ENCODE measurements around the gene TMEM132D.

- TF ChIP-seq TAF1 (IDR thresholded peaks at IDR 0.05; ENCODE audit: low read depth): no peak
- TF ChIP-seq CTCF (IDR thresholded peaks at IDR 0.05; ENCODE audit: poor library complexity, severe bottlenecking): no peak
- no peak for TF ChIP-seq EP300 (conservative IDR thresholded peaks at IDR 0.05; ENCODE audit: poor library complexity, severe bottlenecking)
- no peak for TF ChIP-seq MXI1 (conservative IDR thresholded peaks at IDR 0.05; ENCODE audit: poor library complexity, severe bottlenecking)
- no peak for TF ChIP-seq POLR2AphosphoS5 (IDR thresholded peaks at IDR 0.05)
- no peak for TF ChIP-seq RAD21 (conservative IDR thresholded peaks at IDR 0.05)
- TF ChIP-seq, protein P1, sequence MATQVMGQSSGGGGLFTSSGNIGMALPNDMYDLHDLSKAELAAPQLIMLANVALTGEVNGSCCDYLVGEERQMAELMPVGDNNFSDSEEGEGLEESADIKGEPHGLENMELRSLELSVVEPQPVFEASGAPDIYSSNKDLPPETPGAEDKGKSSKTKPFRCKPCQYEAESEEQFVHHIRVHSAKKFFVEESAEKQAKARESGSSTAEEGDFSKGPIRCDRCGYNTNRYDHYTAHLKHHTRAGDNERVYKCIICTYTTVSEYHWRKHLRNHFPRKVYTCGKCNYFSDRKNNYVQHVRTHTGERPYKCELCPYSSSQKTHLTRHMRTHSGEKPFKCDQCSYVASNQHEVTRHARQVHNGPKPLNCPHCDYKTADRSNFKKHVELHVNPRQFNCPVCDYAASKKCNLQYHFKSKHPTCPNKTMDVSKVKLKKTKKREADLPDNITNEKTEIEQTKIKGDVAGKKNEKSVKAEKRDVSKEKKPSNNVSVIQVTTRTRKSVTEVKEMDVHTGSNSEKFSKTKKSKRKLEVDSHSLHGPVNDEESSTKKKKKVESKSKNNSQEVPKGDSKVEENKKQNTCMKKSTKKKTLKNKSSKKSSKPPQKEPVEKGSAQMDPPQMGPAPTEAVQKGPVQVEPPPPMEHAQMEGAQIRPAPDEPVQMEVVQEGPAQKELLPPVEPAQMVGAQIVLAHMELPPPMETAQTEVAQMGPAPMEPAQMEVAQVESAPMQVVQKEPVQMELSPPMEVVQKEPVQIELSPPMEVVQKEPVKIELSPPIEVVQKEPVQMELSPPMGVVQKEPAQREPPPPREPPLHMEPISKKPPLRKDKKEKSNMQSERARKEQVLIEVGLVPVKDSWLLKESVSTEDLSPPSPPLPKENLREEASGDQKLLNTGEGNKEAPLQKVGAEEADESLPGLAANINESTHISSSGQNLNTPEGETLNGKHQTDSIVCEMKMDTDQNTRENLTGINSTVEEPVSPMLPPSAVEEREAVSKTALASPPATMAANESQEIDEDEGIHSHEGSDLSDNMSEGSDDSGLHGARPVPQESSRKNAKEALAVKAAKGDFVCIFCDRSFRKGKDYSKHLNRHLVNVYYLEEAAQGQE (IDR thresholded peaks at IDR 0.05; ENCODE audit: borderline replicate concordance): no peak
- no peak for TF ChIP-seq EZH2 (IDR thresholded peaks at IDR 0.05; ENCODE audit: borderline replicate concordance, insufficient read depth, low read length, poor library complexity, severe bottlenecking)
Observed at GRCh38 chr12:129887101-129887500, 16.7 kb downstream of the TMEM132D start.

All from neural cell (in vitro differentiated cells).